Measurements from ENCODE around the gene MYT1. TPM values are rescaled to one million over a fixed set of nuclear protein-coding genes. Genes with fewer than 3 reads are reported as not detected.

Gene MYT1
- total RNA-seq, 2 donors from 2014 or later, result 2.4 to 4.5 TPM

DNA sequence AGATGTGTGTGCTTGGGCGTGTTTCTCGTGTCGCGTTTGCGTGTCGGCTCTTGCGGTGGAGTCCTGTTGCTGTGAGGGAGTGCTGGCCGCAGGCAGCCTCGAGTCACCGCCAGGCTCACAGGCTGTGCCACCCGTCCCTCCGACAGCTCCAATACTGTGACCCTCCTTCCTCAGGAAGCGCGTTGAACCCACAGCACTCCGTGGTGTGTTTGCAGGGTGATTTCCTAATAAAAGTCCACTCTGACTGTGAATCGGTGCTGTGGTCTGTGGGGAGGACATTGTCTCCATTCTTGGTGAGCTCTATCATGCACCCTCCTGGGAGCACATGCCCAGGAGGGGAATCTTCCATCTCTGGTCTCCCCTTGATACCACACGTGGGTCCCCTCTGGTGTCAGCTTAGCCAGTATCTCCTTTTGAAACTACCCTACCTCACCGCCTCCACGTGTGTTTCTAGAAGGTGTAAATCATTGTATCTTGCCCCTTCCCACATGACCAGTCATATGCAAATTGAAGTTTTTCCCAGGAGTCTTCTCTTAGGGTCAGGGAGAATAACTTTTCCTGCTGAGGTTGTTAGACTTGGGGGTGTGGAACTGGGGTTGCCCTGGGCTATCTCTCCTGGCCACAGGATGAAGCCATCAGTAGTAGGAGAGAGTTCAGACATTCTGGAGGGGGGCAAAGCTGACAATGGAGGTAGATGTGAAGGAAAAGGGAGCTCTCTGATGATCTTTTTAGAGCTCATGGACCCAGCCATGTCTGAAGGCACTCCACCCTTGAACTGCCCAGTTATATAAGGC, 77.9 kb downstream of the MYT1 start:
- DNase-seq, result peak; percentile 19
- no peak overlapping the region for H3K4me3 Mint-ChIP-seq
- H3K36me3 ChIP-seq (ENCODE audit: control insufficient read depth, insufficient read depth, low read length), result no peaks in the 10 kb centered on the region
- H3K27ac ChIP-seq (ENCODE audit: low read depth, low read length), result no peak overlapping the region
- no peaks in the 10 kb centered on the region for H3K4me1 ChIP-seq (ENCODE audit: control insufficient read depth, insufficient read depth, low read length)
- no peak overlapping the region for H3K4me3 ChIP-seq (ENCODE audit: low read length)
- no peaks in the 10 kb centered on the region for H3K4me1 Mint-ChIP-seq
- H3K9me3 ChIP-seq (ENCODE audit: control insufficient read depth, low read length), result no peaks in the 10 kb centered on the region
- no peaks in the 10 kb centered on the region for H3K27me3 ChIP-seq (ENCODE audit: control insufficient read depth, insufficient read depth, low read length, poor library complexity, severe bottlenecking)
- TF ChIP-seq, protein P1, sequence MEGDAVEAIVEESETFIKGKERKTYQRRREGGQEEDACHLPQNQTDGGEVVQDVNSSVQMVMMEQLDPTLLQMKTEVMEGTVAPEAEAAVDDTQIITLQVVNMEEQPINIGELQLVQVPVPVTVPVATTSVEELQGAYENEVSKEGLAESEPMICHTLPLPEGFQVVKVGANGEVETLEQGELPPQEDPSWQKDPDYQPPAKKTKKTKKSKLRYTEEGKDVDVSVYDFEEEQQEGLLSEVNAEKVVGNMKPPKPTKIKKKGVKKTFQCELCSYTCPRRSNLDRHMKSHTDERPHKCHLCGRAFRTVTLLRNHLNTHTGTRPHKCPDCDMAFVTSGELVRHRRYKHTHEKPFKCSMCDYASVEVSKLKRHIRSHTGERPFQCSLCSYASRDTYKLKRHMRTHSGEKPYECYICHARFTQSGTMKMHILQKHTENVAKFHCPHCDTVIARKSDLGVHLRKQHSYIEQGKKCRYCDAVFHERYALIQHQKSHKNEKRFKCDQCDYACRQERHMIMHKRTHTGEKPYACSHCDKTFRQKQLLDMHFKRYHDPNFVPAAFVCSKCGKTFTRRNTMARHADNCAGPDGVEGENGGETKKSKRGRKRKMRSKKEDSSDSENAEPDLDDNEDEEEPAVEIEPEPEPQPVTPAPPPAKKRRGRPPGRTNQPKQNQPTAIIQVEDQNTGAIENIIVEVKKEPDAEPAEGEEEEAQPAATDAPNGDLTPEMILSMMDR (conservative IDR thresholded peaks at IDR 0.05), result no peak
- H3K9me3 Mint-ChIP-seq, result peaks cover 9% of the 10 kb centered on the region
- no peak overlapping the region for H3K9ac ChIP-seq (ENCODE audit: extremely low read depth, low read length, poor library complexity, severe bottlenecking)
- no peak overlapping the region for H3K27ac Mint-ChIP-seq
- H3K27me3 Mint-ChIP-seq (ENCODE audit: insufficient read depth), result peaks cover 5% of the 10 kb centered on the region
- WGBS, 2 experiments (ENCODE audit: insufficient coverage in 1 of 2, insufficient read length in 1 of 2), result 87 to 93% methylated on average over 10 to 19 of the region's 19 CpGs
- H3K36me3 Mint-ChIP-seq (ENCODE audit: low read depth), result peaks cover 12% of the 10 kb centered on the region

DNA sequence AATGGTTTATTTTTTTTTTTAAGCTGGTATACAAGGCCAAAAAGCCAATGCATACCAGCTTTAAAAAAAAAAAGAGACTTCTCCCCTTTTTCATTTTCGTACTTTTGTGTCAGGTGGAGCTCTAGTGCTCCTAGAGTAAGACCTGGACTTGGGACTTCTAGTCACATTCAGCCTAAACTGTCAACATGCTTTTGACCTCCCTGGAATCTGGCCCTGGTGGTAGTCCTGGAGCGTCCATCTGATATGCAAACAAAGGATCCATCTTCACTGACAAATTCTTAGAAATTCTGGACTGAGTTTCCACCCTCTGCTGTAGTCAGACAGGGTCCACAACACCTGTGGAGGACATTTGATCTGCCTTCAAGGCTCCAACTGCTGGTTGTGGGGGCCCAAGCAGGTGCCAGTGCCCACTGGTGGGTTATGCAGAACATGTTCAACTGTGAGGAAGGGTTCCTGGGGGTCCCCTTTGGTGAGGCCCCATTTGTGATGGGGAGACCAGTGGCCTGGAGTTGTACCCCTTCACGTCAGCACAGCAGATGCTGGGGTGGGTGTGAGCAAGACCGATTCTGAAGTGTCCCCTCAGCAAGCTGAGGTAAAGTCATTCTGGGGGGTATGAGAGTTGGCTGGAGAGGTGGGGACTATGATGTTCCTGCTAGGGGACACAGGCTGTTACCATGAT, 78.7 kb downstream of the MYT1 start:
- no peak overlapping the region for H3K4me3 Mint-ChIP-seq
- Histone ChIP-seq H3K36me3 (ENCODE audit: control insufficient read depth, insufficient read depth, low read length) (no peaks in the 10 kb centered on the region), H3K9me3 (ENCODE audit: control insufficient read depth, low read length) (no peaks in the 10 kb centered on the region), H3K27me3 (ENCODE audit: control insufficient read depth, insufficient read depth, low read length, poor library complexity, severe bottlenecking) (no peaks in the 10 kb centered on the region), H3K4me1 (ENCODE audit: control insufficient read depth, insufficient read depth, low read length) (no peaks in the 10 kb centered on the region), H3K9ac (ENCODE audit: extremely low read depth, low read length, poor library complexity, severe bottlenecking) (no peak overlapping the region), H3K27ac (ENCODE audit: low read depth, low read length) (no peak overlapping the region), H3K4me3 (ENCODE audit: low read length) (no peak overlapping the region)
- WGBS, 2 experiments (ENCODE audit: insufficient coverage in 1 of 2, insufficient read length in 1 of 2), result 90 to 93% methylated on average over 2 to 4 of the region's 4 CpGs
- peaks cover 10% of the 10 kb centered on the region for H3K36me3 Mint-ChIP-seq (ENCODE audit: low read depth)
- H3K27me3 Mint-ChIP-seq (ENCODE audit: insufficient read depth), result peaks cover 6% of the 10 kb centered on the region
- no peak overlapping the region for H3K27ac Mint-ChIP-seq
- peaks cover 9% of the 10 kb centered on the region for H3K9me3 Mint-ChIP-seq
- TF ChIP-seq, protein P1 (conservative IDR thresholded peaks at IDR 0.05), result no peak
- DNase-seq, result peak; percentile 20
- no peaks in the 10 kb centered on the region for H3K4me1 Mint-ChIP-seq

DNA sequence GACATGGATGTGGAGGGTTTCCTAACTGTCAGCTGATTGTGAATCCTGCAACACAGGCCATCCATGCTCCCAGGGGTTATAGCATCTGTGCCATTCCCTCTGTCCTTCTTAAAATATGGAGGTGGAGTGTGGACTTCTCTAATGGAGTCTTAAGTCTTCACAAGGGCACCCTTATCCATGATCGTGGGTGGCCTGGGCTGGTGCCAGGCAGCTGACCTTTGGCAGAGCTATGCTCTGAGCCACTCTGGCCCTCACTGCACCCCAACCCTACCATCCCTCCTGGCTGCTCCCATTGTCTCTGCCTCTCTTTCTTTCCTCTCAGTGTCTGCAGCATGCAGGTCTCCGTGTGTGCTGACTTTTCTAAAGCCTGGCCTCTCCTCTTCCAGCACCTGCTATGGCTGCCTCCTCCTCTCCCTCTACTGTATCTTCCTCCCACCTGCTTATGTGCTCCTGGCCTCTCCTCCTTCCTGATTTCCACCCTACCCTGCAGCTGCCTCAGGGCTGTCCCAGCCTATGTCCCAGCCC, 80.1 kb downstream of the MYT1 start:
- peaks cover 7% of the 10 kb centered on the region for H3K9me3 Mint-ChIP-seq
- no peak overlapping the region for H3K27ac ChIP-seq (ENCODE audit: low read depth, low read length)
- H3K27me3 Mint-ChIP-seq (ENCODE audit: insufficient read depth), result peaks cover 6% of the 10 kb centered on the region
- peaks cover 10% of the 10 kb centered on the region for H3K36me3 Mint-ChIP-seq (ENCODE audit: low read depth)
- DNase-seq, result peak; percentile 25
- no peaks in the 10 kb centered on the region for H3K36me3 ChIP-seq (ENCODE audit: control insufficient read depth, insufficient read depth, low read length)
- no peak overlapping the region for H3K27ac Mint-ChIP-seq
- no peak overlapping the region for H3K4me3 Mint-ChIP-seq
- 83 to 88% methylated on average over 2 of the region's 2 CpGs for WGBS, 2 experiments (ENCODE audit: insufficient coverage in 1 of 2, insufficient read length in 1 of 2)
- TF ChIP-seq, protein P1 (conservative IDR thresholded peaks at IDR 0.05), result no peak
- no peaks in the 10 kb centered on the region for H3K9me3 ChIP-seq (ENCODE audit: control insufficient read depth, low read length)
- no peak overlapping the region for H3K4me3 ChIP-seq (ENCODE audit: low read length)
- no peak overlapping the region for H3K9ac ChIP-seq (ENCODE audit: extremely low read depth, low read length, poor library complexity, severe bottlenecking)
- no peaks in the 10 kb centered on the region for H3K4me1 Mint-ChIP-seq
- no peaks in the 10 kb centered on the region for H3K27me3 ChIP-seq (ENCODE audit: control insufficient read depth, insufficient read depth, low read length, poor library complexity, severe bottlenecking)
- H3K4me1 ChIP-seq (ENCODE audit: control insufficient read depth, insufficient read depth, low read length), result no peaks in the 10 kb centered on the region

Measured in endodermal cell (in vitro differentiated cells).